HEK293 (cell line): ENCODE data around the gene NFE2L2.

ENCODE experiments used
- CTCF ChIA-PET: fragments of 350-600 bp; formaldehyde crosslinking; extraction: SDS; loops from one replicate; lab custom pipeline; 2021; ENCODE audit warnings: antibody characterized with exemption; lab: Yijun Ruan, JAX
- POLR2A ChIA-PET: fragments of 300-600 bp; formaldehyde crosslinking; extraction: SDS; loops from one replicate; lab custom pipeline; 2020; ENCODE audit warnings: antibody characterized with exemption, inconsistent platforms; lab: Yijun Ruan, JAX
- H3K27ac ChIP-seq: fragments of 200-500 bp; sonication (Bioruptor generic); 2 replicates; pipeline ENCODE4 v1.5.1; 2014; ENCODE audit warnings: low read depth, low read length, control low read depth, inconsistent platforms; ENCODE audit errors: extremely low read depth
- H3K36me3 ChIP-seq, 2 experiments: fragments of 200-500 bp in 1 of 2; sonication (Bioruptor generic) in 1 of 2; 1 replicate in 1 of 2; 2 replicates in 1 of 2; pipeline ENCODE4 v1.5.1; 2014 to 2017; ENCODE audit warnings: inconsistent platforms in 2 of 2, low read length in 2 of 2; ENCODE audit not compliant: control insufficient read depth in 2 of 2, insufficient read depth in 1 of 2
- H3K4me1 ChIP-seq: fragments of 200-500 bp; sonication (Bioruptor generic); 2 replicates; pipeline ENCODE4 v1.5.1; 2014; ENCODE audit warnings: mild to moderate bottlenecking, low read length, inconsistent platforms; ENCODE audit not compliant: control insufficient read depth, insufficient read depth
- H3K4me3 ChIP-seq: 2 replicates; pipeline ENCODE4 v1.5.1; 2011; ENCODE audit warnings: low read depth, mild to moderate bottlenecking, control low read depth, low read length, moderate library complexity
- H3K9me3 ChIP-seq: fragments of 200-500 bp; sonication (Bioruptor generic); 2 replicates; pipeline ENCODE4 v1.5.1; 2014; ENCODE audit warnings: low read depth, low read length, inconsistent platforms; ENCODE audit not compliant: control insufficient read depth, insufficient read depth
- EGR2 ChIP-seq: fragments of 450-650 bp; formaldehyde crosslinking; IDR thresholded peaks from 2 replicates; pipeline ENCODE4 v1.5.1; 2016; ENCODE audit warnings: low read depth, missing biosample characterization, missing genetic modification characterization
- GLIS2 ChIP-seq: fragments of 450-650 bp; formaldehyde crosslinking; IDR thresholded peaks from 2 replicates; pipeline ENCODE4 v1.5.1; 2016; ENCODE audit warnings: missing biosample characterization, missing genetic modification characterization
- MEIS1 ChIP-seq: sonication (generic); formaldehyde crosslinking; IDR thresholded peaks from 2 replicates; pipeline ENCODE4 v1.8.1; 2022; ENCODE audit warnings: missing genetic modification reagents, mild to moderate bottlenecking, borderline replicate concordance
- OSR2 ChIP-seq: fragments of 450-650 bp; formaldehyde crosslinking; IDR thresholded peaks from 2 replicates; pipeline ENCODE4 v1.5.1; 2016; ENCODE audit warnings: missing biosample characterization, missing genetic modification characterization
- SP7 ChIP-seq: fragments of 450-650 bp; formaldehyde crosslinking; IDR thresholded peaks from 2 replicates; pipeline ENCODE4 v1.5.1; 2016; ENCODE audit warnings: missing biosample characterization, missing genetic modification characterization
- YY1 ChIP-seq: fragments of 450-650 bp; formaldehyde crosslinking; IDR thresholded peaks from 2 replicates; pipeline ENCODE4 v1.5.1; 2018; ENCODE audit warnings: missing biosample characterization, missing genetic modification characterization
- ZBTB20 ChIP-seq: fragments of 450-650 bp; formaldehyde crosslinking; IDR thresholded peaks from 2 replicates; pipeline ENCODE4 v1.5.1; 2016; ENCODE audit warnings: missing biosample characterization, missing genetic modification characterization
- ZFHX2 ChIP-seq: fragments of 450-650 bp; formaldehyde crosslinking; conservative IDR thresholded peaks from 2 replicates; pipeline ENCODE4 v1.5.1; 2016; ENCODE audit warnings: missing biosample characterization, missing genetic modification characterization
- ZNF140 ChIP-seq: fragments of 450-650 bp; formaldehyde crosslinking; IDR thresholded peaks from 2 replicates; pipeline ENCODE4 v1.5.1; 2016; ENCODE audit warnings: missing biosample characterization, missing genetic modification characterization
- ZNF157 ChIP-seq: fragments of 450-650 bp; formaldehyde crosslinking; IDR thresholded peaks from 2 replicates; pipeline ENCODE4 v1.5.1; 2016; ENCODE audit warnings: missing biosample characterization, missing genetic modification characterization
- ZNF239 ChIP-seq: fragments of 450-650 bp; formaldehyde crosslinking; IDR thresholded peaks from 2 replicates; pipeline ENCODE4 v1.5.1; 2016; ENCODE audit warnings: missing biosample characterization, missing genetic modification characterization
- ZNF24 ChIP-seq: fragments of 450-650 bp; formaldehyde crosslinking; IDR thresholded peaks from 2 replicates; pipeline ENCODE4 v1.5.1; 2016; ENCODE audit warnings: missing biosample characterization, missing genetic modification characterization
- ZNF394 ChIP-seq: fragments of 450-650 bp; formaldehyde crosslinking; IDR thresholded peaks from 2 replicates; pipeline ENCODE4 v1.5.1; 2016; ENCODE audit warnings: missing biosample characterization, missing genetic modification characterization, mild to moderate bottlenecking, moderate library complexity, borderline replicate concordance
- ZNF426 ChIP-seq: fragments of 450-650 bp; formaldehyde crosslinking; IDR thresholded peaks from 2 replicates; pipeline ENCODE4 v1.5.1; 2017; ENCODE audit warnings: missing biosample characterization, missing genetic modification characterization, mild to moderate bottlenecking, inconsistent platforms, moderate library complexity
- ZNF544 ChIP-seq: fragments of 450-650 bp; formaldehyde crosslinking; IDR thresholded peaks from 2 replicates; pipeline ENCODE4 v1.5.0; 2017; ENCODE audit warnings: missing biosample characterization, missing genetic modification characterization
- ZNF596 ChIP-seq: fragments of 450-650 bp; IDR thresholded peaks from 2 replicates; pipeline ENCODE4 v1.5.0; 2018; ENCODE audit warnings: missing biosample characterization, mild to moderate bottlenecking, missing genetic modification characterization, moderate library complexity
- ZNF626 ChIP-seq: fragments of 450-650 bp; sonication (Bioruptor Pico); formaldehyde crosslinking; IDR thresholded peaks from 2 replicates; pipeline ENCODE4 v1.5.1; 2018; ENCODE audit warnings: missing biosample characterization, missing genetic modification characterization, inconsistent platforms
- ZNF707 ChIP-seq: fragments of 450-650 bp; formaldehyde crosslinking; IDR thresholded peaks from 2 replicates; pipeline ENCODE4 v1.5.1; 2016; ENCODE audit warnings: missing biosample characterization, missing genetic modification characterization
- ZNF792 ChIP-seq: fragments of 450-650 bp; formaldehyde crosslinking; IDR thresholded peaks from 2 replicates; pipeline ENCODE4 v1.5.1; 2016; ENCODE audit warnings: missing biosample characterization, missing genetic modification characterization
- TF ChIP-seq, protein P1 (sequence below): fragments of 450-650 bp; formaldehyde crosslinking; IDR thresholded peaks from 2 replicates; pipeline ENCODE4 v1.5.1; 2017; ENCODE audit warnings: missing biosample characterization, mild to moderate bottlenecking, missing genetic modification characterization, moderate library complexity
- TF ChIP-seq, protein P2 (sequence below): fragments of 450-650 bp; formaldehyde crosslinking; IDR thresholded peaks from 2 replicates; pipeline ENCODE4 v1.5.1; 2017; ENCODE audit warnings: missing biosample characterization, missing genetic modification characterization
- TF ChIP-seq, protein P3 (sequence below): fragments of 450-650 bp; formaldehyde crosslinking; IDR thresholded peaks from 2 replicates; pipeline ENCODE4 v1.5.1; 2016; ENCODE audit warnings: missing biosample characterization, missing genetic modification characterization

The NFE2L2 gene

DNA sequence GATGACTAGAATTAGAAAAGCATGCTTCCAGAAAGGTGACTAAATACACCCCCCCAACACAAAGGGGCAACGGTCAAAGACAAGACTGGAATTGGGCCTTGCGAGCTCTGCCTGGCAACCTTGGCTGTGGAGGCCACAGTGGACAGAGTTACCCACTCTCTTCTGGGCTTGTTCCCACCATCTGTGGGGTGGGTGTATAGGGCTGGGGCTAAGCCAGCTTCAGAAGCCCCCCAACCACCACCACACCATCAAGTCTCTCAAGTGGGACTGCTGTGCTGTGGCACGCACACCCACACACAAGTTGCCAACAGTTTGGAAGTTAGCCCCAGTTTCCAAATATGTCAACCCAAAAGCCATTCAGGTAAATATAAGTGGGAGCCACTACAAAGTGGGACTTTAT, 7.8 kb downstream of the NFE2L2 start:
- Histone ChIP-seq H3K9me3 (no peaks in the 10 kb centered on the region), H3K4me1 (peaks cover 2% of the 10 kb centered on the region; the same call in 1 of the 2 replicates), H3K36me3 (peaks cover 0 to 3% of the 10 kb centered on the region in 2 experiments; a peak in 1 of 3 replicates), H3K4me3 (no peak overlapping the region), H3K27ac (no peak overlapping the region)
- no peak for TF ChIP-seq ZNF792
- peak; percentile 16; the same call in 1 of the 2 replicates for TF ChIP-seq ZFHX2 (tag by site-specific recombination)
- CTCF ChIA-PET, result interaction anchor here (0.7 kb wide), 1 partner anchor 472 kb away, joined by 3 read pairs; no protein-coding TSS in a partner anchor
- POLR2A ChIA-PET, result interaction anchor here (0.5 kb wide), 1 partner anchor 50 kb away, joined by 6 read pairs; no protein-coding TSS in a partner anchor

DNA sequence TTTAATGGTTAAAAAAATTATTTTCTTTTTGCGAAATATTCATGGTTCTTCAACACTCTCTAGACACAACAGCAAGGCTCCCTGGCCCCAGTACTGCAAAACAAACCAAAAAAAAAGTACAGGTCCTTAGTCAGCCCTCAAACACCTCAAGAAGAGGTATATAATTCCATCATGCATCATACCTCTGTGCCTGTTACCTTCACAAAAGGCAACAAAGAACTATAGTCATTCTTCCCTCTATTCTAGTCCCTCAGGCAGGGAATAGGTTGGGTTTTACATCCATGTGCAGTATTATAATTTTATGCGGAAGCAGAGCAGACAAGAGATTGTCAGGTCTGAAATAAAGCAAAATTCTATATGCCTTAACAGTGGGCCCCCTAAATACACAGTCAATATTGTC, 8.5 kb downstream of the NFE2L2 start:
- Histone ChIP-seq H3K4me1 (peaks cover under 1% of the 10 kb centered on the region; the same call in 1 of the 2 replicates), H3K27ac (no peak overlapping the region), H3K9me3 (no peaks in the 10 kb centered on the region), H3K36me3 (peaks cover 0 to 3% of the 10 kb centered on the region in 2 experiments; a peak in 1 of 3 replicates), H3K4me3 (no peak overlapping the region)
- CTCF ChIA-PET, result interaction anchor here (0.6 to 2.5 kb wide), 4 partner anchors 10 to 503 kb away, joined by 3 to 11 read pairs (median 8); no protein-coding TSS in a partner anchor
- POLR2A ChIA-PET, result interaction anchor here (0.6 kb wide), 2 partner anchors 35 to 79 kb away, joined by 3 to 4 read pairs; no protein-coding TSS in a partner anchor
- TF ChIP-seq ZNF626 (tag by site-specific recombination) (no peak), ZNF544 (tag by site-specific recombination) (no peak), ZNF394 (tag by site-specific recombination) (no peak), ZBTB20 (tag by site-specific recombination) (no peak), ZNF24 (tag by site-specific recombination) (no peak), ZNF140 (no peak), ZNF596 (tag by site-specific recombination) (no peak), OSR2 (tag by site-specific recombination) (no peak), GLIS2 (tag by site-specific recombination) (no peak), ZNF157 (tag by site-specific recombination) (no peak), ZNF707 (no peak), YY1 (tag by site-specific recombination) (no peak), ZNF426 (no peak), ZNF239 (tag by site-specific recombination) (no peak), SP7 (no peak)
- TF ChIP-seq, protein P1, sequence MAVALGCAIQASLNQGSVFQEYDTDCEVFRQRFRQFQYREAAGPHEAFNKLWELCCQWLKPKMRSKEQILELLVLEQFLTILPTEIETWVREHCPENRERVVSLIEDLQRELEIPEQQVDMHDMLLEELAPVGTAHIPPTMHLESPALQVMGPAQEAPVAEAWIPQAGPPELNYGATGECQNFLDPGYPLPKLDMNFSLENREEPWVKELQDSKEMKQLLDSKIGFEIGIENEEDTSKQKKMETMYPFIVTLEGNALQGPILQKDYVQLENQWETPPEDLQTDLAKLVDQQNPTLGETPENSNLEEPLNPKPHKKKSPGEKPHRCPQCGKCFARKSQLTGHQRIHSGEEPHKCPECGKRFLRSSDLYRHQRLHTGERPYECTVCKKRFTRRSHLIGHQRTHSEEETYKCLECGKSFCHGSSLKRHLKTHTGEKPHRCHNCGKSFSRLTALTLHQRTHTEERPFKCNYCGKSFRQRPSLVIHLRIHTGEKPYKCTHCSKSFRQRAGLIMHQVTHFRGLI (tag by site-specific recombination), result no peak
- TF ChIP-seq, protein P2, sequence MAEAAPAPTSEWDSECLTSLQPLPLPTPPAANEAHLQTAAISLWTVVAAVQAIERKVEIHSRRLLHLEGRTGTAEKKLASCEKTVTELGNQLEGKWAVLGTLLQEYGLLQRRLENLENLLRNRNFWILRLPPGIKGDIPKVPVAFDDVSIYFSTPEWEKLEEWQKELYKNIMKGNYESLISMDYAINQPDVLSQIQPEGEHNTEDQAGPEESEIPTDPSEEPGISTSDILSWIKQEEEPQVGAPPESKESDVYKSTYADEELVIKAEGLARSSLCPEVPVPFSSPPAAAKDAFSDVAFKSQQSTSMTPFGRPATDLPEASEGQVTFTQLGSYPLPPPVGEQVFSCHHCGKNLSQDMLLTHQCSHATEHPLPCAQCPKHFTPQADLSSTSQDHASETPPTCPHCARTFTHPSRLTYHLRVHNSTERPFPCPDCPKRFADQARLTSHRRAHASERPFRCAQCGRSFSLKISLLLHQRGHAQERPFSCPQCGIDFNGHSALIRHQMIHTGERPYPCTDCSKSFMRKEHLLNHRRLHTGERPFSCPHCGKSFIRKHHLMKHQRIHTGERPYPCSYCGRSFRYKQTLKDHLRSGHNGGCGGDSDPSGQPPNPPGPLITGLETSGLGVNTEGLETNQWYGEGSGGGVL, result no peak

DNA sequence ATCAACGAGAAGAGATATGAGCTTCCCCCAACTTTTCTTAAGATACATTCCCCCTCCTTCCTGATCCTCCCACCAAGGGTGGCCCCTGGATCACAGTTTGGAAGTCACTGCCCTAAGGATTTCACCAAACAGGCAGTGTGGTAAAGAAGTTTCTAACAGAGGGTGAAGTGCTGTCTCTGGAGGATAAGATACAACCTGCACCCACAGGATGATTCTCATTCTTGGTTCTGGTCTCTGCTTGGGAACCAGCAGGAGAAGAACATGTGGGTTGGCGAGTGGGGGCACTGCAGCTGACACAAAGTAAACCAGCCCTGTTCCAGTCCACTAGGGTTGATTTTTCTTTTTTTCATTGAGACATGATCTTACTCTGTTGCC, 9.3 kb downstream of the NFE2L2 start:
- Histone ChIP-seq H3K4me1 (no peaks in the 10 kb centered on the region), H3K36me3 (peaks cover 0 to 3% of the 10 kb centered on the region in 2 experiments; a peak in 1 of 3 replicates)
- POLR2A ChIA-PET, result interaction anchor here (1.2 to 1.6 kb wide), 4 partner anchors 9 to 90 kb away, joined by 3 to 16 read pairs (median 4); partner anchors contain the start of genes HNRNPA3 and NFE2L2

More for the DNA sequence above, 9.3 kb downstream of the NFE2L2 start:
- CTCF ChIA-PET, result interaction anchor here (0.6 to 3.8 kb wide), 15 partner anchors 8 to 504 kb away, joined by 3 to 33 read pairs (median 5); partner anchors contain the start of gene NFE2L2
- Histone ChIP-seq H3K27ac (no peak overlapping the region), H3K4me3 (no peak overlapping the region), H3K9me3 (no peaks in the 10 kb centered on the region)
- TF ChIP-seq EGR2 (tag by site-specific recombination), result peak; percentile 60
- TF ChIP-seq ZFHX2 (tag by site-specific recombination), result peak; percentile 42
- TF ChIP-seq ZNF24 (tag by site-specific recombination), result no peak
- TF ChIP-seq MEIS1 (CRISPR knock-in tag), result no peak
- TF ChIP-seq SP7, result no peak
- TF ChIP-seq, protein P3, sequence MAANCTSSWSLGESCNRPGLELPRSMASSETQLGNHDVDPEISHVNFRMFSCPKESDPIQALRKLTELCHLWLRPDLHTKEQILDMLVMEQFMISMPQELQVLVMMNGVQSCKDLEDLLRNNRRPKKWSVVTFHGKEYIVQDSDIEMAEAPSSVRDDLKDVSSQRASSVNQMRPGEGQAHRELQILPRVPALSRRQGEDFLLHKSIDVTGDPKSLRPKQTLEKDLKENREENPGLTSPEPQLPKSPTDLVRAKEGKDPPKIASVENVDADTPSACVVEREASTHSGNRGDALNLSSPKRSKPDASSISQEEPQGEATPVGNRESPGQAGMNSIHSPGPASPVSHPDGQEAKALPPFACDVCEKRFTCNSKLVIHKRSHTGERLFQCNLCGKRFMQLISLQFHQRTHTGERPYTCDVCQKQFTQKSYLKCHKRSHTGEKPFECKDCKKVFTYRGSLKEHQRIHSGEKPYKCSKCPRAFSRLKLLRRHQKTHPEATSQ (tag by site-specific recombination), result no peak
